ENCODE measurements around the gene CAMSAP3.

DNA sequence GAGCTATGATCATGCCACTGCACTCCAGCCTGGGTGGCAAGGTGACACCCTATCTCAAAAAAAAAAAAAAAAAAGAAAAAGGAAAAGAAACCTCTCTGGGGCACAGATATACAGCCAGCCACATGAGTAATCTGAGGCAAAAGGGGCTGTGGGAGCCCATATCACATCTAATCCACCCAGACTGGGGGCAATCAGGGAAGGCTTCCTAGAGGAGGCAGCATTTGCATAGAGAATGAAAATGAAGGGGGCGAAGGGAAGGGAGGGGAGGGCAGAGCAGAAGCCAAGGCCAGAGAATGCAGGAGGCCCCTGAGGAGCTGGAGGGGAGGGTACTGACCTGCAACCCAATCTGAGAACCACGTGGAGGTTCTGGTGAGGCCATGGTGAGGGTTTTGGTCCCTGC lies 54.5 kb downstream of the CAMSAP3 start:
- TF ChIP-seq, protein P1, sequence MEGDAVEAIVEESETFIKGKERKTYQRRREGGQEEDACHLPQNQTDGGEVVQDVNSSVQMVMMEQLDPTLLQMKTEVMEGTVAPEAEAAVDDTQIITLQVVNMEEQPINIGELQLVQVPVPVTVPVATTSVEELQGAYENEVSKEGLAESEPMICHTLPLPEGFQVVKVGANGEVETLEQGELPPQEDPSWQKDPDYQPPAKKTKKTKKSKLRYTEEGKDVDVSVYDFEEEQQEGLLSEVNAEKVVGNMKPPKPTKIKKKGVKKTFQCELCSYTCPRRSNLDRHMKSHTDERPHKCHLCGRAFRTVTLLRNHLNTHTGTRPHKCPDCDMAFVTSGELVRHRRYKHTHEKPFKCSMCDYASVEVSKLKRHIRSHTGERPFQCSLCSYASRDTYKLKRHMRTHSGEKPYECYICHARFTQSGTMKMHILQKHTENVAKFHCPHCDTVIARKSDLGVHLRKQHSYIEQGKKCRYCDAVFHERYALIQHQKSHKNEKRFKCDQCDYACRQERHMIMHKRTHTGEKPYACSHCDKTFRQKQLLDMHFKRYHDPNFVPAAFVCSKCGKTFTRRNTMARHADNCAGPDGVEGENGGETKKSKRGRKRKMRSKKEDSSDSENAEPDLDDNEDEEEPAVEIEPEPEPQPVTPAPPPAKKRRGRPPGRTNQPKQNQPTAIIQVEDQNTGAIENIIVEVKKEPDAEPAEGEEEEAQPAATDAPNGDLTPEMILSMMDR (IDR thresholded peaks at IDR 0.05; ENCODE audit: low read length): no peak
- TF ChIP-seq EZH2phosphoT487 (IDR thresholded peaks at IDR 0.05; ENCODE audit: low read length): no peak

Data from MM.1S (cell line).